ENCODE results near the gene TCF12.
"Not testable (repeated sequence)": the region's sequence is repeated elsewhere in the genome, so short reads cannot be mapped to it uniquely, and the experiment has no call there.

The TCF12 gene

GRCh38 chr15:57135800-57136199, 217.4 kb downstream of the TCF12 start:
- DNase-seq (ENCODE audit: low read depth): no peak

- no peak for DNase-seq (ENCODE audit: low read depth)
Measured at GRCh38 chr15:57138349-57138788, 219.9 kb downstream of the TCF12 start.

GRCh38 chr15:57143511-57144078, 225.2 kb downstream of the TCF12 start:
- no peak for DNase-seq (ENCODE audit: low read depth)

GRCh38 chr15:57144448-57144847, 226.0 kb downstream of the TCF12 start:
- DNase-seq (ENCODE audit: low read depth): no peak

GRCh38 chr15:57146506-57147201, 228.2 kb downstream of the TCF12 start:
- DNase-seq (ENCODE audit: low read depth): no peak

GRCh38 chr15:57147621-57148020, 229.2 kb downstream of the TCF12 start:
- DNase-seq (ENCODE audit: low read depth): no peak

- DNase-seq (ENCODE audit: low read depth): no peak
Measured at GRCh38 chr15:57148262-57148661, 229.8 kb downstream of the TCF12 start.

- DNase-seq (ENCODE audit: low read depth): no peak
Measured at GRCh38 chr15:57149196-57149595, 230.8 kb downstream of the TCF12 start.

- DNase-seq (ENCODE audit: low read depth): no peak
Measured at GRCh38 chr15:57150066-57150865, 231.8 kb downstream of the TCF12 start.

GRCh38 chr15:57150866-57151203, 232.4 kb downstream of the TCF12 start:
- not testable (repeated sequence) for DNase-seq (ENCODE audit: low read depth)

GRCh38 chr15:57152133-57152532, 233.7 kb downstream of the TCF12 start:
- no peak for DNase-seq (ENCODE audit: low read depth)

GRCh38 chr15:57152666-57153539, 234.5 kb downstream of the TCF12 start:
- DNase-seq (ENCODE audit: low read depth): no peak

- DNase-seq (ENCODE audit: low read depth): no peak
Measured at GRCh38 chr15:57156210-57156884, 237.9 kb downstream of the TCF12 start.

- no peak for DNase-seq (ENCODE audit: low read depth)
Measured at GRCh38 chr15:57158589-57158988, 240.1 kb downstream of the TCF12 start.

- no peak for DNase-seq (ENCODE audit: low read depth)
Measured at GRCh38 chr15:57158997-57159668, 240.7 kb downstream of the TCF12 start.

GRCh38 chr15:57159767-57160166, 241.3 kb downstream of the TCF12 start:
- DNase-seq (ENCODE audit: low read depth): no peak

GRCh38 chr15:57160823-57161560, 242.5 kb downstream of the TCF12 start:
- no peak for DNase-seq (ENCODE audit: low read depth)

GRCh38 chr15:57164251-57164650, 245.8 kb downstream of the TCF12 start:
- not testable (repeated sequence) for DNase-seq (ENCODE audit: low read depth)

GRCh38 chr15:57165992-57166391, 247.5 kb downstream of the TCF12 start:
- DNase-seq (ENCODE audit: low read depth): no peak

GRCh38 chr15:57167821-57168395, 249.5 kb downstream of the TCF12 start:
- DNase-seq (ENCODE audit: low read depth): no peak

Measured in GM04504 (cell line).